ENCODE data around the gene CES4A. TPM values are rescaled to one million over a fixed set of nuclear protein-coding genes. Genes with fewer than 3 reads are reported as not detected.
A peak's percentile ranks its signal among the peaks of the same experiment; 100 is the strongest.

The CES4A gene
- polyA plus RNA-seq, 1 donor (not counting 4 experiments of a cell fraction or from before 2014, with no cell fraction given), result 6.6 TPM

DNA sequence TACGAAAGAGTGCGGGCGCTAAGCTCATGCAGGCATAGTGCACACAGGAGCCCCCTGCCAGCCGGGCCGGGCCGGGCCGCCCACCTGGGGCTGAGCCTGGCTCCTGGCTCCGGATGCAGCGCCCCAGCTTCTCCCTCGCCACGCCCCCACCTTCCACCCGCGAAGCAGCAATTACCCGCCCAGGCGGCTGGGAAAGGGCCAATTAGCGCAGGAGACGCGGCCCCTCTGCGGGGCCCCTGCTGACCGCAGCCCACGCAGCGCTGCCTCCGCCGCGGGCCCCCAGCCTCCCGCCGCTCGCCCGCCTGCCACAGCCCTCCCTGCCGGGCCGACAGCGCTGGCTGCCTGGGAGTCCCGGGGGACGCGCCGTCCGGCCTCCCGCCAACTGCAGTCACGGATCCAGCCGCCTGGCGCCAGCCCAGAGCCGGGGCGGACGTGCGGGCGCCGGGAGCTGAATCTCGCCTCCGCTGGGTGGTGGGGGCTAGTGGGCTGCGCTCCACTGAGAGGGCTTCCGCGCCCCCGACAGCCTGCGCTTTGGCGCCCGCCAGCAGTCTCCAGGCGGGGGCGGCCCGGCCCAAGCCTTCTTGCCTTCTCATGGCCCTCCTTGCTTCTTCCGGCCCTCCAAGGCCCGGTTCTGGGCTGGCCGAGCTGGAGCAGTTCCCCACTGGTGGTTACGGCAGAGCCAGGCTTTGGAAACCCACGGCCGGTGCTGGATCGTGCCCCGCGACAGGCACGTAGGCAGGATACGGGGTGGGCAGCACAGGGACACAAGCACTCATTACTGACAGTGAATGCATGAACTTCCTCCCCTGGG, 25.6 kb downstream of the CES4A start:
- H3K4me3 ChIP-seq (ENCODE audit: control insufficient read depth in 2 of 3, extremely low read depth in 1 of 3, insufficient read depth in 2 of 3, low read depth in 1 of 3, low read length in 3 of 3), result peak overlapping the region; percentile 20 to 54 (median 49)
- TF ChIP-seq, protein P1, sequence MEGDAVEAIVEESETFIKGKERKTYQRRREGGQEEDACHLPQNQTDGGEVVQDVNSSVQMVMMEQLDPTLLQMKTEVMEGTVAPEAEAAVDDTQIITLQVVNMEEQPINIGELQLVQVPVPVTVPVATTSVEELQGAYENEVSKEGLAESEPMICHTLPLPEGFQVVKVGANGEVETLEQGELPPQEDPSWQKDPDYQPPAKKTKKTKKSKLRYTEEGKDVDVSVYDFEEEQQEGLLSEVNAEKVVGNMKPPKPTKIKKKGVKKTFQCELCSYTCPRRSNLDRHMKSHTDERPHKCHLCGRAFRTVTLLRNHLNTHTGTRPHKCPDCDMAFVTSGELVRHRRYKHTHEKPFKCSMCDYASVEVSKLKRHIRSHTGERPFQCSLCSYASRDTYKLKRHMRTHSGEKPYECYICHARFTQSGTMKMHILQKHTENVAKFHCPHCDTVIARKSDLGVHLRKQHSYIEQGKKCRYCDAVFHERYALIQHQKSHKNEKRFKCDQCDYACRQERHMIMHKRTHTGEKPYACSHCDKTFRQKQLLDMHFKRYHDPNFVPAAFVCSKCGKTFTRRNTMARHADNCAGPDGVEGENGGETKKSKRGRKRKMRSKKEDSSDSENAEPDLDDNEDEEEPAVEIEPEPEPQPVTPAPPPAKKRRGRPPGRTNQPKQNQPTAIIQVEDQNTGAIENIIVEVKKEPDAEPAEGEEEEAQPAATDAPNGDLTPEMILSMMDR (optimal IDR thresholded peaks at IDR 0.05 in 1 of 3, IDR thresholded peaks at IDR 0.05 in 1 of 3, conservative IDR thresholded peaks at IDR 0.05 in 1 of 3; ENCODE audit: extremely low read depth in 1 of 3, insufficient read depth in 2 of 3, low read length in 3 of 3), result peak in 1 of 3 experiments; percentile 8
- TF ChIP-seq EZH2 (IDR thresholded peaks at IDR 0.05; ENCODE audit: low read length), result peak; percentile 36
- FAIRE-seq (no peak), DNase-seq (ENCODE audit: low read depth, low spot score) (no peak)
- no peaks in the 10 kb centered on the region for H3K79me2 ChIP-seq (ENCODE audit: control insufficient read depth, insufficient read depth, low read length)
- peaks cover 10% of the 10 kb centered on the region for H3K27me3 ChIP-seq (ENCODE audit: control insufficient read depth, extremely low read depth, insufficient read depth, low read length)
- peak overlapping the region; percentile 50 for H3K9ac ChIP-seq (ENCODE audit: control insufficient read depth, extremely low read depth, insufficient read depth, low read length)
- no peak overlapping the region for H3K27ac ChIP-seq (ENCODE audit: control insufficient read depth, insufficient read depth, low read length)
- no peaks in the 10 kb centered on the region for H4K20me1 ChIP-seq (ENCODE audit: control insufficient read depth, extremely low read depth, insufficient read depth, low read length)
- no peaks in the 10 kb centered on the region for H3K9me1 ChIP-seq (ENCODE audit: control insufficient read depth, extremely low read depth, insufficient read depth, low read length)
- no peaks in the 10 kb centered on the region for H3K36me3 ChIP-seq (ENCODE audit: control insufficient read depth in 2 of 2, extremely low read depth in 1 of 2, insufficient read depth in 2 of 2, low read length in 2 of 2)
- no peaks in the 10 kb centered on the region for H3K9me3 ChIP-seq (ENCODE audit: control insufficient read depth, low read depth, low read length)
- peak overlapping the region; percentile 42 for H2AFZ ChIP-seq (ENCODE audit: control insufficient read depth, low read length)
- H3K4me2 ChIP-seq (ENCODE audit: control insufficient read depth, extremely low read depth, insufficient read depth, low read depth, low read length), result peak overlapping the region; percentile 62
- dilution Hi-C loops (cut with MboI; ENCODE audit: extremely low pct_ligation_motif_present, low sequenced_read_pairs), result no loop called here
- H3K4me1 ChIP-seq (ENCODE audit: control insufficient read depth, extremely low read depth, insufficient read depth, low read length), result peaks cover 13% of the 10 kb centered on the region

GRCh38 chr16:67014634-67015312, 26.4 kb downstream of the CES4A start:
- no peak for TF ChIP-seq EZH2 (IDR thresholded peaks at IDR 0.05; ENCODE audit: low read length)
- TF ChIP-seq, protein P1 (optimal IDR thresholded peaks at IDR 0.05 in 1 of 3, IDR thresholded peaks at IDR 0.05 in 1 of 3, conservative IDR thresholded peaks at IDR 0.05 in 1 of 3; ENCODE audit: extremely low read depth in 1 of 3, insufficient read depth in 2 of 3, low read length in 3 of 3), result no peak
- Histone ChIP-seq H3K4me3 (ENCODE audit: control insufficient read depth in 2 of 3, extremely low read depth in 1 of 3, insufficient read depth in 2 of 3, low read depth in 1 of 3, low read length in 3 of 3) (peak overlapping the region in 1 of 3 experiments; percentile 54), H3K9me1 (ENCODE audit: control insufficient read depth, extremely low read depth, insufficient read depth, low read length) (no peaks in the 10 kb centered on the region), H3K36me3 (ENCODE audit: control insufficient read depth in 2 of 2, extremely low read depth in 1 of 2, insufficient read depth in 2 of 2, low read length in 2 of 2) (no peaks in the 10 kb centered on the region), H3K27ac (ENCODE audit: control insufficient read depth, insufficient read depth, low read length) (no peak overlapping the region), H3K27me3 (ENCODE audit: control insufficient read depth, extremely low read depth, insufficient read depth, low read length) (peaks cover 10% of the 10 kb centered on the region), H3K9ac (ENCODE audit: control insufficient read depth, extremely low read depth, insufficient read depth, low read length) (no peak overlapping the region), H3K9me3 (ENCODE audit: control insufficient read depth, low read depth, low read length) (no peaks in the 10 kb centered on the region), H3K4me1 (ENCODE audit: control insufficient read depth, extremely low read depth, insufficient read depth, low read length) (peaks cover 13% of the 10 kb centered on the region), H4K20me1 (ENCODE audit: control insufficient read depth, extremely low read depth, insufficient read depth, low read length) (no peaks in the 10 kb centered on the region), H3K4me2 (ENCODE audit: control insufficient read depth, extremely low read depth, insufficient read depth, low read depth, low read length) (peak overlapping the region; percentile 62), H3K79me2 (ENCODE audit: control insufficient read depth, insufficient read depth, low read length) (no peaks in the 10 kb centered on the region), H2AFZ (ENCODE audit: control insufficient read depth, low read length) (peak overlapping the region; percentile 42)
- dilution Hi-C loops (cut with MboI; ENCODE audit: extremely low pct_ligation_motif_present, low sequenced_read_pairs), result no loop called here
- DNase-seq (ENCODE audit: low read depth, low spot score) (no peak), FAIRE-seq (no peak)
